ENCODE results near the gene SPSB1. TPM values are rescaled to one million over a fixed set of nuclear protein-coding genes. Genes with fewer than 3 reads are reported as not detected.

The SPSB1 gene
- polyA plus RNA-seq, 4 donors: 11.6 to 14.5 (median 12.6) TPM

DNA sequence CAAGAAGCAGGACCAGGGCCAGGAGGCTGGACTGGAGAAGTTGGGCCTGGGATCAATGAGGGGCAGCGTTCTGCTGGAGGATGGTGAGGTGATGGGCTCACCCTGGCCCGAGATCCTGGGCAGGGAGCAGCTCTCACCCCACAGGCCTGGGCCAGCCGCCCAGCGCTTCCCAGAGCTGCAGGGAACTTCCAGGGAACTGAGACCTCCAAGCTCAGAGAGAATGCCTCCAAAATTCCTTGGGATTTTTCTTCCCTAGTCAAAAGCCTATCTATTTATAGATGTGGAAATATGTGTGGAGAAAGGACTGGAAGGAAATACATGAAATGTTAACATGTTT is 121.2 kb downstream of the SPSB1 start:
- DNase-seq (ENCODE audit: low read depth in 4 of 4, low spot score in 3 of 4): no peak

GRCh38 chr1:9416506-9416905 is 123.8 kb downstream of the SPSB1 start:
- no peak for DNase-seq (ENCODE audit: low read depth in 4 of 4, low spot score in 3 of 4)

GRCh38 chr1:9416918-9417500 is 124.3 kb downstream of the SPSB1 start:
- DNase-seq (ENCODE audit: low read depth in 4 of 4, low spot score in 3 of 4): no peak

- DNase-seq (ENCODE audit: low read depth in 4 of 4, low spot score in 3 of 4): no peak
Measured at GRCh38 chr1:9417695-9418094, 125.0 kb downstream of the SPSB1 start.

DNA sequence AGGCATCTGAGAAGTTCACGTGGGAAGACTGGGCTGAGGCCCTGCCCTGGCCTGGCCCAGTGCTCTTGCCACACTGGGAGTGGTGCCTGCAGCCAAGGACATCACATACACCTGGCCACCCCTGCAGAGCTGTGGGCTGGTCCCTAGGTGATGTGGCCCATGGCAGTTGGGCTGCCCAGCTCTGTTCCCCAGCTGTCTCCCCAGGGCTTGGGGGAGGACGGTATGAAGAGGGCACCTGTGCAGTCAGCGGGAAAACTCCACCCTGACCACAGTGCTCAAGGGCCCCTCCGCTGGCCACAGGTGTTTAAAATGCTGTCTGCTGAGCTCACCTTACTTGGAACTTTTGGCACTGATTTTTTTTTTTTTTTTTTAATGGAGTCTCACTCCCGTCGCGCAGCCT is 126.2 kb downstream of the SPSB1 start:
- no peak for DNase-seq (ENCODE audit: low read depth in 4 of 4, low spot score in 3 of 4)

Other genes starting within 250 kb of the SPSB1 start
- gene SLC2A5, start 223.3 kb upstream of the SPSB1 start, polyA plus RNA-seq (ENCODE audit: insufficient read length in 4 of 4): 1 to 10 TPM in 1 of 4 donors, under 1 TPM in 3; 0.64 to 1.8 (median 0.82) TPM
- 1 to 10 TPM; 1.3 to 2.2 (median 1.7) TPM for gene GPR157, start 163.8 kb upstream of the SPSB1 start, polyA plus RNA-seq (ENCODE audit: insufficient read length in 4 of 4)
- gene H6PD, start 58.1 kb upstream of the SPSB1 start, polyA plus RNA-seq (ENCODE audit: insufficient read length in 4 of 4): 10 to 100 TPM; 36.7 to 43.1 (median 40.0) TPM
- gene SLC25A33, start 246.6 kb downstream of the SPSB1 start, polyA plus RNA-seq (ENCODE audit: insufficient read length in 4 of 4): 1 to 10 TPM; 4.2 to 5.6 (median 4.9) TPM